RCC 7860 (cell line): Measurements from ENCODE around the gene COQ2.
"Not testable (repeated sequence)": the region's sequence is repeated elsewhere in the genome, so short reads cannot be mapped to it uniquely, and the experiment has no call there.

Experiments used
- DNase-seq: peaks from one replicate; pipeline ENCODE4 v3.0.0-alpha.2; 2015; ENCODE audit warnings: low spot score
- FAIRE-seq: peaks from 2 replicates; lab custom pipeline; 2012; peaks lifted over from hg19 to GRCh38; lab: Jason Lieb, UNC

COQ2 gene, protein sequence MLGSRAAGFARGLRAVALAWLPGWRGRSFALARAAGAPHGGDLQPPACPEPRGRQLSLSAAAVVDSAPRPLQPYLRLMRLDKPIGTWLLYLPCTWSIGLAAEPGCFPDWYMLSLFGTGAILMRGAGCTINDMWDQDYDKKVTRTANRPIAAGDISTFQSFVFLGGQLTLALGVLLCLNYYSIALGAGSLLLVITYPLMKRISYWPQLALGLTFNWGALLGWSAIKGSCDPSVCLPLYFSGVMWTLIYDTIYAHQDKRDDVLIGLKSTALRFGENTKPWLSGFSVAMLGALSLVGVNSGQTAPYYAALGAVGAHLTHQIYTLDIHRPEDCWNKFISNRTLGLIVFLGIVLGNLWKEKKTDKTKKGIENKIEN

DNA sequence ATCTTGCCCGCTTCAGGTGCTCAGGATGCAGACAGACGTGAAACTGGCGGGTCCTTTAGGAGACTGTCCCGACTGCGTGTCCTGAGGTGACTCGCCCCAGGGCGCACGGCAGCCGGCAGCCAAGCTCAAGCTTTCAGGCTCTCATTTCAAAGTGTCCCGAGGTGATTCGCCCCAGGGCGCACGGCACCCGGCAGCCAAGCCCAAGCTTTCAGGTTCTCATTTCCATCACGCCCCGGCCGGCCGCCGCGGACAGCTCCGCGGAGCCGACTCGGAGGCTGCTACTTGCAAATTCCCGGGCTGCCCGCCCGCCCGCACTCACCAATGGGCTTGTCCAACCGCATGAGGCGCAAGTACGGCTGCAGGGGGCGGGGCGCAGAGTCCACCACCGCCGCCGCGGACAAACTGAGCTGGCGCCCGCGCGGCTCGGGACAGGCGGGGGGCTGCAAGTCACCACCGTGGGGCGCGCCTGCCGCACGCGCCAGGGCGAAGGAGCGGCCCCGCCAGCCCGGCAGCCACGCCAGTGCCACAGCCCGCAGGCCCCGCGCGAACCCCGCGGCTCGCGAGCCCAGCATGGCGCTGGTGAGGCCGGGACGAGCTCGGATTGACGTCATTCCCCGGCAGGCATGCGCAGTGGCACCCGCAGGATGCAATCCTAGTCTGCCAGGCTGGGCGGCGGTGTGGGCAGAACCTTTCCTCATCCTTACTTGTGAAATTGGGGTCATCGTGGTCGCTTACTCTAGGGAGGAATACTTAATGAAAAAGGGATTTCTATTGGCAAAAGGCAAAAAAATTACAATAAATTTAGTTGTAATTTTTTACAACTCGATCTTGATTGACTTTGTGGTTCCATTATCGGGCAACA lies at the start of gene COQ2:
TSS of gene COQ2 (minus strand) at position 606 of the 862 bp plus-strand sequence. CDS start at position 572, 34 bp downstream.
- DNase-seq (peak; percentile 79), FAIRE-seq (no peak)

DNA sequence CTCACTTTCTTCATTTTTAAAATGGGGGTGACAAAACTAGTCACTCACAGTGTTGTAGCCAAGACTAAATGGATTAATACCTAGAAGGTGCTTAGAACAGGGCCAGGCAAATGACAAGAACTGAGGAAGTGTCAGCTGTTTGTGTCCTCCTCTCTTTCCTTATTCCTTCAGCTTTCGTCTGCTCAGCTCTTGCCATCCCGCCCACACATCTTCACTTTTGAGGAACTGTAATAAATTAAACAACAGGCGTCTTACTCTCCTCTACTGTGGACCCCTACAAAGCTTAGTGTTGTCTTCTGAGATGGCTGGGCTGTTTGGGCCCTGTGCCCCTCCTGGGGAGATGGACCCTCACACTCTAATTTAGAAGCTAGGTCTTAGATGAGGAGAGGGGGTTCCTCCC lies 47.4 kb upstream of the COQ2 start:
- no peak for FAIRE-seq
- DNase-seq: no peak

DNA sequence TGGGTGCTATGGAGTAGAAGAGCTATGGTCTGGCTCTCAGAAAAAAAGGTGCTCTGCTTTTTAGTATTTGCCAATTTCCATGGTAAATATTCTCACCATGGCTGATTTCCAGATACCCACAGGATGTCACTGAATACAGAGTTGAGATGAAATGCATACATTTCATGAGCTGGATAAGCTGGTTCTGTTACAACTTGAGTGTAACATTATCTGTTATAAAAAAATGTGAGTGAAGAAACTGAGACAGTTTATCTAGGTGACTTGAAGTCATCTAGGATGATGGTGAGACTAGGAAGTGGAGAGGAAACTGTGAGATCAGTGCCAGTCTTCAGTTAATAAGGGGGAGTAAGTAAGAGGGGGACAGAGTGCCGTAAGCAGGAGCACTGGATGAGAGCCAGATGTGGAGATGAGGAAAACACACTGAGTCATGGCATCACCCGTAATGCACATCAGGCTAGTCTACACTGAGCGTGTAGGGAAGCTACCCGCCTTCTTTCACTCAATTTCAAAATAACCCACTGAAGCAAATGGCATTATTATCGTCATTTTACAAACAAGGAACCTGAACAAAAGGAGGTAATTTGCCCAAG lies 45.0 kb upstream of the COQ2 start:
- DNase-seq (no peak), FAIRE-seq (no peak)

DNA sequence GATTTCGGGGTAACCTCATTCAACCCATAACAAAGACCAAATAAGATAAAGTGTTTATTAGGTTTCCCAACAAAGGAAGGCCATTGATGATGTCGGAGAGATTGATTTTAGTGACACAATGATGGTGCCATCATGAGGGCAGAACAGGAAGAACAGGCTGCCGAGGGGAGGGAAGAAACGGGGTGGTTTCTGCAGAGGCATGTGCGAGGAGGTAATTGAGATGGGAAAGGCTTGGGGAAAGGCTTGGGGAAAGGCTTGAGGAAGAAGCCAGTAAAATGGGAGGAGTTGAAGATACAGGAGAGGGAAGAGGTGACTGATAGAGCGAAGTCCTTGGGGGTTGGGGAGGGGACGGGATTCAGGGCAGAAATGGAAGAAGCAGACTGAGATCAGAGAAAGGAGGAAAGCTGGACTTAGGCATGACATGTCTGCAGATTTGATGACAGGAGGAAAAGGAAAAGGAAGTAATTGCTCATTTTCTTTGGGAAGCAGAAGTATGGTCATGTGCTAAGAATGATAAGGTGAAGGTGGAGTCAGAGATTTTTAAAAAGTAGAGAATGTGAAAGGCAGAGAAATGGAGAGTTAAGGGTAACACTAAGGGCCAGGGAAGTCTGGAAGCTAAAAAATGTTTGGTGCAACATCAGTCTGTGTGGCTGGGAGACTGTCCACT lies 44.1 kb upstream of the COQ2 start:
- FAIRE-seq (no peak), DNase-seq (no peak)

DNA sequence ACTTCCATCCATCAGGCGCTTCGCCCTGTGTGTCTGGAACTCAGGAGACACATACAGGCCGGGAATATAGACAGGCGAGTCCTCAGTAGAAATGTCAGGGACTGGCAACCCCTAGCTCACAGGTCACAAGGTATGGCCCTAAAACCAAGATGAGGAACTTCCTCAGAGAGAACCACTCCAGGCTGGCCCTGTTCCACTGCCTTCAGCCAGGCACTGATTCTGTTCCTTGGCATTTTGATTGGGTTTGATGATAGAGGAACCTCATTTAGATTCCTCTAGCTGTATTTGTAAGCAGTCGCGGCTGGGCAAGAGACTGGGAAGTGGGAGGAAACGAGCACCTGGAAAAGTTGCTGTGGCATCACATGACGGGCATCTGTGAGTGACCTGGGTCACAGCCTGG lies 41.9 kb upstream of the COQ2 start:
- no peak for DNase-seq
- FAIRE-seq: no peak

DNA sequence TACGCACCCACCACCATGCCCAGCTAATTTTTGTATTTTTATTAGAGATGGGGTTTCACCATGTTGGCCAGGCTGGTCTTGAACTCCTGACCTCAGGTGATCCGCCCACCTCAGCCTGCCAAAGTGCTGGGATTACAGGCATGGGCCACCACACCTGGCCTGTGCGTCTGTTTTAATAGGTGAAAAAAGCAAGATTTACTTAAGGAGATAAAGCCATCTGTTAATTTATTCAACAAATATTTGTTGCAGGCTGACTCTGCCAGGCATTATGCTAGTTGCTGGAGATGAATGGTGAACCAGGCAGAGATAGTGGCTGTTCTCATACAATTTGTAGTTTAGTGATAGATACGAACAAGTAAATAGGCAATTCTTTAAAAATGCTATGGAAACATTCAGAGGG lies 40.7 kb upstream of the COQ2 start:
- DNase-seq, FAIRE-seq: not testable (repeated sequence)

DNA sequence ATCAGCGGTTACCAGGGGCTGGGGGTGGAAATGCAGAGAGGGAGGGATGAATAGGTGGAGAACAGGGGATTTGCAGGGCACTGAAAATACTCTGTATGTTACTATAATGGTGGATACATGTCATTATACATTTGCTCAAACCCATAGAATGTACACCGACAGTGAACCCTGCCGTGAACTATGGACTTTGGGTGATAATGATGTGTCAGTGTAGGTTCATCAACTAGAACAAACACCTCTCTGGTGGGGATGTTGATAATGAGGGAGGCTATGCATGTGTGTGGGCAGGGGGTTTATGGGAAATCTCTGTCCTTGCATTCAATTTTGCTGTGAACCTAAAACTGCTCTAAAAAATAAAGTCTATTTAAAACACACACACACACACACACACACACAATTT lies 38.5 kb upstream of the COQ2 start:
- no peak for FAIRE-seq

DNA sequence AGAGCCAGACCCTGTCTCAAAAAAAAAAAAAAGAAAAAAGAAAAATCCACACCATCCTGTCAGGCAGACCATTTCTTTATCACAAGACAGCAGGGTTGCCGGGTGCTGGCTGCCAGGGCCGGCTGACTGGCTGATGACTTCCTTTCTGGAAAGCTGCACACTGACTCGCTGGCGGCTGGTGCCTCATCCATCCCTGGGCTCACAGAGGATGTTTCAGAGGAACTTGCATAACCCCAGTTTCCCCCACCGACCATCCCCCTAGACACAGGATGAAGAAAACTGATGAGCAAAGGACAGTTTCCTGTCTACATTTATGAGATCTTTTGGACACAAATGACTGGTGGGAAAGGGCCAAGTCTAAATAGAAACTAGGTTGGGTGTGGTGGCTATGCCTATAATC lies 36.0 kb upstream of the COQ2 start:
- DNase-seq: peak; percentile 38
- no peak for FAIRE-seq

More for the DNA sequence above, 38.5 kb upstream of the COQ2 start:
- DNase-seq: no peak

DNA sequence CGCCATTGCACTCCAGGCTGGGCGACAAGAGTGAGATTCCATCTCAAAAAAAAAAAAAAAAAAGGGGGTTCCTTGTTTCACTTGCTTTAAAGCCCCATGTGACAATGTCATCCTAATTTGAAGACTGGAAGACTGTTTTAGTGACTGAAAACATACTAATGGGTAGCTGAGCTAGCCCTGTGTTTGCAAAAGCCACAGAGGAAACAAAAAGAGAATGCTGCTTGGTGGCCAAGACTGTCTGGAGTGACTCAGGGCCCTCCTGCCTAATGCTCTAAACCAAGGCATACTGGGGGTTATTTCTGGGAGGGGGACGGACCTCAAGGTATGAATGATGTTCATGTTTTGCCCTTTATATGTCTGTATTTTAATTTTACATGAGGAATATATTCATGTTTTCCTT lies 34.1 kb upstream of the COQ2 start:
- no peak for FAIRE-seq

DNA sequence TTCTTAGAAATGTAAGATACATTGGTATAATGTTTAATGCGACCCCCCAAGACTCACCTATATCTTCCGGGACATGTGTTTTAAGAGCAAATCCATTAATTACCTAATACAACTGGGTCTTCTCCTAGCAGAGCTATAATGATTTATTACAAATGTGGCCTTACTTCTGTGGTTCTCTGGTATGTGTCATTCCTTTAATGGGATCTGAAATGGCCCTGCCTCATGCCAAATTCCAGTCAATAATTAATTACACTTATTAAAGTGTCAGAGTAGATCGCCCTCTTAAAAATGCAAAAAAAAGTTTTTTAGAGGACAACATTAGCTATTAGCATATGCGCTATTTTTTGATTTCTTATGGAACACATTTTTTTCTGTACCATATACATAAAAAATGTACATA lies 33.1 kb upstream of the COQ2 start:
- FAIRE-seq (no peak), DNase-seq (no peak)

More for the DNA sequence above, 34.1 kb upstream of the COQ2 start:
- DNase-seq: no peak

DNA sequence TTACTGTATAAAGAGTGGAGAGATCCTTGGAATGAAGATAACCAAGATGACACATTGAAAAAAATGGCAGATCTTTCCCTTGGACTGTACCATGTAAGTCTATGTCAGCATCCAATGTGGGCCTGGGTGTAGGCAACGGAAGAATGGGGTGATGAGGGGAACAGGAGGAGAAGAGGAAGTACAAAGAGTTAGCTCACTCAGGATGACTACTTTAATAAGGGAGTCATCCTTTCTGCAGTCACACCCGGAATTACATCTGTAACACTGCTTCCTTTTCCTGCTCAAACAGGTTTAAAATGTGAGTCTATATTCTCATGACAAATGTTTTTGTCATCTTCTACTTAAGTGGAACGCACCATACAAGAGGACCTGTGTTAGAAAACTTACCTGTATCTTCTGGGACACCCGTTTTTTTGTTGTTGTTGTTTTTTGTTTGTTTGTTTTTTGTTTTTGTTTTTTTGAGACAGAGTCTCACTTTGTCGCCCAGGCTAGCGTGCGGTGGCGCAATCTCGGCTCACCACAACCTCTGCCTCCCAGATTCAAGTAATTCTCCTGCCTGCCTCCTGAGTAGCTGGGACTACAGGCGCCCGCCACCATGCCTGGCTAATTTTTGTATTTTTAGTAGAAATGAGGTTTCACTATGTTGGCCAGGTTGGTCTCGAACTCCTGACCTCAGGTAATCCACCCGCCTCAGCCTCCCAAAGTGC lies 32.0 kb upstream of the COQ2 start:
- no peak for DNase-seq
- FAIRE-seq: no peak

DNA sequence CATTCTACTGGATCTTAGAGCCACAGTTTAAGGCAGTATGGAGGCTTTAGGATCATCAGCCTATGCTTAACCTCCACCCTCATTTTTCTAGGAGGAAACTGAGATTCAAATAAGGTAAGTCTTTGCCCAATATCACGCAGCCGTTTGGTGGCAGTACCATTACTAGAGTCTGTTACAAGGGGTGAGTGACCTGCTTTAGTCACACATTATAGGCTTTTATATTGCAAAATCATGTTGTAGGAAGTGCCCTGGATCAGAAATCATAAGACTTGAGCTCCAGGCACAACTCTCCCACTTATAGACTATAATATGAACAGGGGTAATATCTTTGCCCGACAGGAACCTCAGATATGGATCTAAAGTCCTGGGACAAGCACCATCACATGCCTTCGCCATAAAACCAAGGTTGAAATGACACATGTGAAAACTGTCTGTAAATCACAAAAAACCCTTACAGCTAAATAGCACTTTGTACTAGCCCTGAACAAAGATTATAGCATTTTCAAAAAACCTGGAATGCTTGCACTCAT lies 30.8 kb upstream of the COQ2 start:
- no peak for DNase-seq

DNA sequence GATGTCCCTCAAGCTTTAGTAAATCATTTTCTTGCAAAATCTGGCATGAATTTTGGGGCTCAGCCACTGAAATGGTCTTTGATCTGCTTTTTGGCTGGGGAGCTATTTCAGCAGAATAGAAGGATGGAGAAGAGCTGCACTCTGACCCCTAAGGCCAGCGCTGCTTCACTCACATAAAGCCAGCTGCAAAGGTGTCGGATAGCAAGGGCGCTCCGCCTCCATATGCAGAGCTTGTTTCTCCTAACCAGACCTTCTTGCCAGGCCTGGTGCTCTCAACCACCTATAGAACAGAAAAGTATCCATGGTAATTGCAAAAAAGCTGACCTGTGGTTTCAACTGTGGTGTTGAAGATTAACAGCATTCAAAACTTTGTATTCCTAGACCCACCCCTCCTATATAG lies 24.1 kb upstream of the COQ2 start:
- no peak for FAIRE-seq
- no peak for DNase-seq

More for the DNA sequence above, 30.8 kb upstream of the COQ2 start:
- no peak for FAIRE-seq

DNA sequence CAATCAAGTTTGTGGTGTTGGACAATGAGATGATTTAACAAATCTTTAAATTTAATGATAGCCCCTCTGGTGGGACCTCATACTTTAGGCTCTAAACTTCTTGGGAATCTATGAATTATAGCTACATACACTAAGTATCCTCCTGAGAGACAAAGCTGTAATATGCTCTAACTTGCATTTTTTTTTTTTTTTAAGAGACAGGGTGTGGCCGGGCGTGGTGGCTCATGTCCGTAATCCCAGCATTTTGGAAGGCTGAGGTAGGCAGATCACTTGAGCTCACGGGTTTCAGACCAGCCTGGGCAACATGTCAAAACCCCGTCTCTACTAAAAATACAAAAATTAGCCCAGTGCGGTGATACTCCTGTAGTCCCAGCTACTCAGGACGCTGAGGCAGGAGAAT lies 23.3 kb upstream of the COQ2 start:
- DNase-seq (no peak), FAIRE-seq (no peak)

DNA sequence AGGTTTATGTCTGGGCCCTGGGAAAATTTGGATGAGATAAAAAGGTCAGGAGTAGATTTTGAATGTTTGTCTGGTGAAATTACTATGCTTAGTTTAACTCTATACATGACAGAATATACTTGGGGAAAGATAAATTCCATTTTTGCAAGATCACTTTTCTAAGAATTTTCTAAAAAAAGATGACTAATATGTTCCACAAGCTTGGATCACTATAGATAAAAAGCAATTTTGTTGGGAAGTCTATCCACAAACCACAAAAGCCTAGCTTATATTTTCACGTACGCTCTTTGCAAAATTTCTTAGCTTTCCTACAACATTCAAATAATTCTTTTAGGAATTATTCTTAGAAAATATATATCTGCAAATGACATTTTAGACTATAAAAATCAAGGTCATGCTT lies 20.6 kb upstream of the COQ2 start:
- DNase-seq: no peak
- no peak for FAIRE-seq

DNA sequence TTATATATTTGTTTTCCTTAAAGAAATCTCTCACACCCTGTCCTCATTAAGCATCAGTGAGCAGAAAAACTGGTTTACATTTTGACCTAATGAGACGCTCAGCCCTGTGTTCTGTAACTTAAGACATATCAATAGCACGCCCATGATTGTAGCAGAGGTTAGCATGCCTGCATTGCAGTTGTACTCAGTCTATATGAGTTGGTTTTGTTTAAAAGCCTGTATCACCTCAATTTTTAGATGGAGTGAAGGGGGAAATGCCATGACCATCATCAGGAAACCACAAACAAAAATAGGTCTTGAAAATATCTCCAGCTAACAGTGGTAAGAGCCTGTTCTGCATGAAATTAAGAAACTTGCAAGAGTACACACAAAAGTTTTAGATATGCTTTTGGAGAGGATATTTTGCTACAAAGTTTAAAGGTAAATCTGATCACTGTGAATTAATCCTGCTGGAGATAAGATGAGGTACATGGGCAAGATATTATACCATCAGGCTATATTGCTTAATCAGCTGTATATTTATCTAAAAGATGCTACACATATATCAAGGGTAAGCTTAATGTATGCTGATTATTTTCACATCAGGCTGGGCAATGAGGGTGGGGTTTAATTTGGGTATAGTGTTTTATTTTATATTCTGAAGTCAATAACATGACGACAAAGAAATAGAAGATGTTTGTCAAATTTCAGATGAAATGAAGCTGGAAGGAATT lies 13.1 kb upstream of the COQ2 start:
- no peak for DNase-seq
- no peak for FAIRE-seq

DNA sequence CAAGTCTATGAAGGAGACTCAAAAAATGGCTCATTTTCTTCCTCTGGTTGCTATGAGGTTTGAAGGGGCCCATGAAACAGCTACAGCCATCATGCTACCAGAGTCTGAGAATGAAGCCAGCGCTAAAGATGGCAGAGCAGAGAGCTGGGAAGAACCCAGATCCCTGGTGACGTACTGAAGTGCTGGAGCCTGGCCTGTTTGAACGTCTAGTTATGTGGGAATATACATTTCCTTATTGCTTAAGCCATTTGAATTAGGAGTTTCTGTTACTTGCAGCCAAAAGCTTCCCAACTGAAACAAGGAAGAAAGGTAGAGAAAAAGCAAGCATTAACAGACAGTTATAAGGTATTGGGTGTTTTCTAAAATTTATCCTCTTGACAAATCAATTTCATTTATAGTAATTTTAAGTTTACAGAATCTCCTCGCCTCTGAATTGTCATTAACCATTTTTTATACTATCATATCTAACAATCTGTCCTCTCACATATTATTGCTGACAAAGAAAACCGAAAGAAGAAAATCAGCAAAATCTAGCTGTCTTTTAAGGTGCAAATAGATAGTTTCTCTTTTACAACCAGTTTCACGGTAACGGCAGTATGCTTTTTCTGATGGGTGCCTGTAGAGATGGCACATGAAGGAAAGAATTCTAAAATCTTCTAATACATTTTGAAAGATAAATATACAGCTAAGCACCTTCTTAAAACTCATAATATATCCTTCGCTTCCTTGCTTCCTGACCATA lies 8.9 kb upstream of the COQ2 start:
- DNase-seq: no peak
- no peak for FAIRE-seq

DNA sequence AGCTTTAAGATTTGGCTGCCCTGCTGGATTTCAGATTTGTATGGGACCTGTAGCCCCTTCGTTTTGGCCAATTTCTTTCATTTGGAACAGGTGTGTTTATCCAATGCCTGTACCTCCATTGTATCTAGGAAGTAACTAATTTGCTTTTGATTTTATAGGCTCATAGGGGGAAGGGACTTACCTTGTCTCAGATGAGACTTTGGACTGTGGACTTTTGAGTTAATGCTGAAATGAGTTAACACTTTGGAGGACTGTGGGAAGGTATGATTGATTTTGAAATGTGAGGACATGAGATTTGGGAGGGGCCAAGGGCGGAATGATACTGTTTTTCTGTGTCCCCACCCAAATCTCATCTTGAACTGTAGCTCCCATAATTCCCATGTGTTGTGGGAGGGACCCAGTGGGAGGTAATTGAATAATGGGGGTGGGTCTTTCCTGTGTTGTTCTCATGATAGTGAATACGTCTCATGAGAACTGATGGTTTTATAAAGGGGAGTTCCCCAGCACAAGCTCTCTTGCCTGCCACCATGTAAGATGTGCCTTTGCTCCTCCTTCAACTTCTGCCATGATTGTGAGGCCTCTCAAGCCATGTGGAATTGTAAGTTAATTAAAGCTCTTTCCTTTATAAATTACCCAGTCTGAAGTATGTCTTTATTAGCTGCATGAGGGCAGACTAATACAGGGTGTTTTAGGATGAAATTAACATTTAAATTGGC lies 5.6 kb upstream of the COQ2 start:
- FAIRE-seq, DNase-seq: not testable (repeated sequence)
